GM12801 (cell line): ENCODE measurements around the gene CDR2.

Experiments used
- CTCF ChIP-seq: IDR thresholded peaks from one replicate; pipeline ENCODE4 v1.5.1; 2011; ENCODE audit warnings: control low read depth; ENCODE audit not compliant: insufficient read length; ENCODE audit errors: extremely low read depth

CDR2 gene

GRCh38 chr16:22347100-22347820, 27.2 kb downstream of the CDR2 start:
- TF ChIP-seq CTCF = no peak

- TF ChIP-seq CTCF = no peak
Observed at GRCh38 chr16:22346483-22346882, 27.9 kb downstream of the CDR2 start.

- no peak for TF ChIP-seq CTCF
Observed at GRCh38 chr16:22342082-22342481, 32.3 kb downstream of the CDR2 start.

- no peak for TF ChIP-seq CTCF
Observed at GRCh38 chr16:22340945-22341344, 33.5 kb downstream of the CDR2 start.

- no peak for TF ChIP-seq CTCF
Observed at GRCh38 chr16:22337849-22338635, 36.4 kb downstream of the CDR2 start.

- no peak for TF ChIP-seq CTCF
Observed at GRCh38 chr16:22337045-22337444, 37.4 kb downstream of the CDR2 start.

GRCh38 chr16:22336581-22336980, 37.8 kb downstream of the CDR2 start:
- no peak for TF ChIP-seq CTCF
